Naive thymus-derived CD4-positive, alpha-beta T cell (primary cell): ENCODE measurements around the gene NEUROD6. TPM values are rescaled to one million over a fixed set of nuclear protein-coding genes. Genes with fewer than 3 reads are reported as not detected.

ENCODE experiments used
- ATAC-seq: fragments of 150-1000 bp; cut with Tn5 transposase; 2 replicates; pipeline ENCODE4 v1.10.0; 2021; ENCODE audit warnings: mild to moderate bottlenecking, moderate library complexity
- CTCF ChIA-PET: fragments of 350-600 bp; sonication (Branson Sonifier 250); formaldehyde crosslinking; loops from one replicate; lab custom pipeline; 2021; ENCODE audit warnings: antibody characterized with exemption; lab: Charles Lee
- POLR2A ChIA-PET: fragments of 350-600 bp; sonication (Branson Sonifier 250); formaldehyde crosslinking; loops from one replicate; lab custom pipeline; 2021; ENCODE audit warnings: antibody characterized with exemption, inconsistent platforms; lab: Charles Lee
- DNase-seq, 9 donors: peaks; one replicate each; pipeline versions ENCODE4 v3.0.0 to v3.0.0-alpha.2; 2020 to 2022; ENCODE audit warnings: mixed read lengths in 1 of 9
- H3K27ac ChIP-seq: one replicate; pipeline ENCODE4 v1.7.0; 2013; ENCODE audit warnings: mild to moderate bottlenecking, low read depth, low read length, moderate library complexity
- H3K27me3 ChIP-seq, 2 donors: one replicate each; pipeline ENCODE4 v1.7.0; 2013; ENCODE audit warnings: low read length in 2 of 2, mild to moderate bottlenecking in 2 of 2, moderate library complexity in 2 of 2; ENCODE audit not compliant: control insufficient read depth in 2 of 2, insufficient read depth in 2 of 2
- H3K36me3 ChIP-seq, 3 experiments: 1 replicate in 2 of 3; 2 replicates in 1 of 3; pipeline ENCODE4 v1.7.0; 2013; ENCODE audit warnings: low read length in 3 of 3, mild to moderate bottlenecking in 3 of 3, moderate library complexity in 1 of 3; ENCODE audit not compliant: insufficient read depth in 3 of 3, control insufficient read depth in 2 of 3
- H3K4me1 ChIP-seq, 2 donors: one replicate each; pipeline ENCODE4 v1.7.0; 2013; ENCODE audit warnings: low read length in 2 of 2, mild to moderate bottlenecking in 2 of 2, moderate library complexity in 1 of 2; ENCODE audit not compliant: control insufficient read depth in 2 of 2, insufficient read depth in 2 of 2
- H3K4me3 ChIP-seq: 2 replicates; pipeline ENCODE4 v1.7.0; 2013; ENCODE audit warnings: mild to moderate bottlenecking, low read length
- H3K9me3 ChIP-seq, 3 experiments: 1 replicate in 2 of 3; 2 replicates in 1 of 3; pipeline ENCODE4 v1.7.0; 2013; ENCODE audit warnings: low read length in 3 of 3; ENCODE audit not compliant: control insufficient read depth in 2 of 3
- H3K27ac Mint-ChIP-seq, 9 donors: one replicate each; pipeline ENCODE4 v1.8.0; 2020 to 2022; ENCODE audit warnings: mixed read lengths in 9 of 9, mild to moderate bottlenecking in 8 of 9, moderate library complexity in 5 of 9, inconsistent platforms in 2 of 9
- H3K27me3 Mint-ChIP-seq, 5 donors: one replicate each; pipeline ENCODE4 v1.8.0; 2021 to 2022; ENCODE audit warnings: mixed read lengths in 5 of 5, mild to moderate bottlenecking in 1 of 5
- H3K36me3 Mint-ChIP-seq, 5 donors: one replicate each; pipeline ENCODE4 v1.8.0; 2020 to 2022; ENCODE audit warnings: mixed read lengths in 5 of 5, mild to moderate bottlenecking in 3 of 5, inconsistent platforms in 1 of 5
- H3K4me1 Mint-ChIP-seq, 7 donors: one replicate each; pipeline ENCODE4 v1.8.0; 2020 to 2022; ENCODE audit warnings: mixed read lengths in 7 of 7, mild to moderate bottlenecking in 3 of 7, inconsistent platforms in 1 of 7
- H3K4me3 Mint-ChIP-seq, 10 donors: one replicate each; pipeline ENCODE4 v1.8.0; 2020 to 2022; ENCODE audit warnings: mild to moderate bottlenecking in 10 of 10, mixed read lengths in 10 of 10, moderate library complexity in 6 of 10, inconsistent platforms in 2 of 10
- H3K9me3 Mint-ChIP-seq, 11 donors: one replicate each; pipeline ENCODE4 v1.8.0; 2020 to 2022; ENCODE audit warnings: mixed read lengths in 11 of 11, mild to moderate bottlenecking in 4 of 11, inconsistent platforms in 1 of 11, moderate library complexity in 1 of 11
- intact Hi-C, 2 donors: fragments of 100-400 bp; cut with micrococcal nuclease; formaldehyde crosslinking; loops; one replicate each; pipeline ENCODE4 v1.15.1; 2023
- polyA plus RNA-seq, 2 donors: library from polyadenylated mRNA; unstranded; fragments of 300-500 nt; fragmentation: Illumina TruSeq; gene quantifications; one replicate each; pipeline ENCODE4 v1.2.3, GENCODE V29; 2021
- total RNA-seq, 6 experiments: library from RNA in 5 of 6; stranded (reverse) in 5 of 6; gene quantifications; 1 replicate in 5 of 6; 2 replicates in 1 of 6; pipeline ENCODE4 v1.2.3 and lab custom pipeline; 2021 to 2026

The NEUROD6 gene
- total and polyA plus RNA-seq, 7 experiments from 2014 or later = not detected

GRCh38 chr7:31290601-31291000 is 49.9 kb downstream of the NEUROD6 start:
- peaks cover 0 to 10% (median 4%) of the 10 kb centered on the region in 11 donors for H3K9me3 Mint-ChIP-seq
- Histone ChIP-seq H3K27ac (no peak overlapping the region), H3K27me3 (no peaks in the 10 kb centered on the region), H3K4me3 (no peak overlapping the region), H3K9me3 (no peaks in the 10 kb centered on the region), H3K36me3 (no peaks in the 10 kb centered on the region), H3K4me1 (no peaks in the 10 kb centered on the region)
- H3K27ac Mint-ChIP-seq = no peak overlapping the region
- H3K4me1 Mint-ChIP-seq = peaks cover 0 to 1% (median 0%) of the 10 kb centered on the region in 7 donors
- DNase-seq (no peak), ATAC-seq (no peak)
- CTCF ChIA-PET = no interaction called here
- H3K27me3 Mint-ChIP-seq = peaks cover 0 to 5% (median 0%) of the 10 kb centered on the region in 5 donors
- intact Hi-C loops = no loop called here
- H3K36me3 Mint-ChIP-seq = no peaks in the 10 kb centered on the region
- H3K4me3 Mint-ChIP-seq = no peak overlapping the region
- POLR2A ChIA-PET = no interaction called here

Other genes with a start within 250 kb of the NEUROD6 start
- gene ITPRID1, start 173.4 kb upstream of the NEUROD6 start, total RNA-seq = not detected
- not detected for gene ITPRID1, start 173.4 kb upstream of the NEUROD6 start, polyA plus RNA-seq